ENCODE data around the gene DGAT2L6. TPM values are rescaled to one million over a fixed set of nuclear protein-coding genes. Genes with fewer than 3 reads are reported as not detected.

Gene DGAT2L6
- total RNA-seq, 5 donors from 2014 or later (not counting 1 experiment from before 2014, with no cell fraction given), result not detected

DNA sequence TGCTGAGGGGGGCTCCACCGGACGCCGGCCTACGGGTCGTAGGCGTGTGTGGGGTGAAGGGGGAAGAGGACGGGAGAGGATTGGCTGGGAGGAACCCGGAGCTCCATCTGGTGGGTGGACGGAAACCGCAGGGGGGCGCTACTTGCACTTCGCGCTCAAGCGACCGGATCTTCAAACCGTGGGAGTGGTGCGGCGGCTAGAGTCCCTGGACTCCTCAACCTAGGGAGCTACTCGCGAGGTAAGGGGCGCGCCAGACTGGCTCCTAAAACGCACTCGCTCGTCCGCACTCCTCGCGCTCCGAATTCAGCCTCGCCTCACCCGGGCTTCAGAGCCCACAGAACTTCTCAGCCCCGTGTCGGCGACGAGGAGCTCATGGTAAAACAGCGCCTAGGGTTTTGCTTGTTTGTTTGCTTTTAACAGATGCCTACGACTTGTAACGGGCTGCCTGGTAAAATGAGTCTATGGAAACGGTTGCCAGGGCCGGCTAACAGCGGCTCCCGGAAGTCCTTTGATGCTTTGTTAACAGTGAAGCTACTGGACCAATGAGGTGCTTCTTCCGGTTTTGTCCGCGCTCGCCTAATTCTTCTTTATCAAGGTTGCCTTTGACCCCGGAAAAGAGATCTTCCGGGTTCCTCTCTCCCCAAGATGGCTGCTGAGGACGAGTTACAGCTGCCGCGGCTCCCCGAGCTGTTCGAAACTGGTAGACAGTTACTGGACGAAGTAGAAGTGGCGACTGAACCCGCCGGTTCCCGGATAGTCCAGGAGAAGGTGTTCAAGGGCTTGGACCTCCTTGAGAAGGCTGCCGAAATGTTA, 43.8 kb upstream of the DGAT2L6 start, which contains the start of gene IGBP1:
Gene IGBP1 (plus strand): TSS at position 145 of the 813 bp plus-strand sequence. CDS start 501 bp downstream, at position 646.
- peak within 1 kb of the TSS; percentile 83 for H3K27ac ChIP-seq (ENCODE audit: low read length)
- H3K4me3 Mint-ChIP-seq, result peak within 1 kb of the TSS; percentile 86 to 98 (median 98)
- ATAC-seq (replicated peaks in 1 of 4), result peak; percentile 86 to 89 (median 86)
- no peaks in the 10 kb centered on the region for H3K9me3 ChIP-seq
- peaks cover 26 to 47% (median 28%) of the 10 kb centered on the region in 3 donors for H3K4me1 Mint-ChIP-seq
- peak; percentile 40 to 90 (median 79) for DNase-seq
- ChIA-PET CTCF (interaction anchor here (0.5 to 1.9 kb wide), 16 partner anchors 9 to 1305 kb away, joined by 3 to 15 read pairs (median 4); partner anchors contain the start of genes EFNB1 (in 1 of the 2), KIF4A (in 1 of the 2), PDZD11 (in 1 of the 2) and TAF1 (in 1 of the 2)), POLR2A (interaction anchor here (0.6 to 1.3 kb wide), 9 partner anchors 8 to 1625 kb away, joined by 3 to 8 read pairs (median 3); partner anchors contain the start of genes EFNB1 (in 1 of the 2), KIF4A (in 1 of the 2) and PDZD11 (in 1 of the 2))
- peaks cover 0 to 11% of the 10 kb centered on the region in 2 donors for H3K27me3 Mint-ChIP-seq
- no peaks in the 10 kb centered on the region for H3K9me3 Mint-ChIP-seq
- 0% methylated on average over 38 of the region's 59 CpGs for WGBS (ENCODE audit: insufficient coverage)
- H3K4me1 ChIP-seq (ENCODE audit: control insufficient read depth in 1 of 2, extremely low read depth in 1 of 2, insufficient read depth in 2 of 2, low read length in 2 of 2), result peaks cover 10 to 17% of the 10 kb centered on the region in 2 experiments
- no peaks in the 10 kb centered on the region for H3K27me3 ChIP-seq (replicated peaks in 1 of 2; ENCODE audit: control insufficient read depth in 2 of 2, extremely low read depth in 1 of 2, insufficient read depth in 2 of 2, low read length in 1 of 2)
- H3K36me3 ChIP-seq (ENCODE audit: control insufficient read depth in 2 of 2, extremely low read depth in 1 of 2, insufficient read depth in 1 of 2, low read length in 1 of 2), result peaks cover 0 to 10% of the 10 kb centered on the region in 2 donors
- H3K36me3 Mint-ChIP-seq, result peaks cover 13% of the 10 kb centered on the region
- peak within 1 kb of the TSS; percentile 77 to 90 for H3K4me3 ChIP-seq (ENCODE audit: control insufficient read depth in 1 of 2, extremely low read depth in 1 of 2, low read length in 1 of 2)
- H3K27ac Mint-ChIP-seq, result peak within 1 kb of the TSS; percentile 97

GRCh38 chrX:70134116-70134477, 43.2 kb upstream of the DGAT2L6 start:
- peaks cover 20 to 44% (median 28%) of the 10 kb centered on the region in 3 donors for H3K4me1 Mint-ChIP-seq
- peak in 2 of 35 experiments; percentile 1 for DNase-seq
- no peaks in the 10 kb centered on the region for H3K9me3 ChIP-seq
- ChIA-PET POLR2A (interaction anchor here (0.9 to 1.3 kb wide), 5 partner anchors 8 to 1305 kb away, joined by 3 to 8 read pairs (median 3); partner anchors contain the start of genes EFNB1 (in 1 of the 2), KIF4A (in 1 of the 2) and PDZD11 (in 1 of the 2)), CTCF (interaction anchor here in 1 of 2 donors (0.7 to 1.9 kb wide), 9 partner anchors 100 to 1306 kb away, joined by 3 to 15 read pairs (median 5); partner anchors contain the start of genes EFNB1, KIF4A, PDZD11 and TAF1)
- H3K4me1 ChIP-seq (ENCODE audit: control insufficient read depth in 1 of 2, extremely low read depth in 1 of 2, insufficient read depth in 2 of 2, low read length in 2 of 2), result peaks cover 10 to 17% of the 10 kb centered on the region in 2 experiments
- peak overlapping the region; percentile 83 for H3K27ac ChIP-seq (ENCODE audit: low read length)
- H3K4me3 Mint-ChIP-seq, result peak overlapping the region; percentile 86 to 98 (median 98)
- peak; percentile 7 to 21 (median 12) for ATAC-seq (replicated peaks in 1 of 4)
- WGBS (ENCODE audit: insufficient coverage), result 0% methylated on average over 2 of the region's 12 CpGs
- no peaks in the 10 kb centered on the region for H3K27me3 ChIP-seq (replicated peaks in 1 of 2; ENCODE audit: control insufficient read depth in 2 of 2, extremely low read depth in 1 of 2, insufficient read depth in 2 of 2, low read length in 1 of 2)
- peak overlapping the region; percentile 77 to 90 for H3K4me3 ChIP-seq (ENCODE audit: control insufficient read depth in 1 of 2, extremely low read depth in 1 of 2, low read length in 1 of 2)
- H3K27ac Mint-ChIP-seq, result peak overlapping the region; percentile 97
- peaks cover 0 to 10% of the 10 kb centered on the region in 2 donors for H3K36me3 ChIP-seq (ENCODE audit: control insufficient read depth in 2 of 2, extremely low read depth in 1 of 2, insufficient read depth in 1 of 2, low read length in 1 of 2)
- peaks cover 13% of the 10 kb centered on the region for H3K36me3 Mint-ChIP-seq
- H3K9me3 Mint-ChIP-seq, result no peaks in the 10 kb centered on the region
- H3K27me3 Mint-ChIP-seq, result peaks cover 0 to 11% of the 10 kb centered on the region in 2 donors

DNA sequence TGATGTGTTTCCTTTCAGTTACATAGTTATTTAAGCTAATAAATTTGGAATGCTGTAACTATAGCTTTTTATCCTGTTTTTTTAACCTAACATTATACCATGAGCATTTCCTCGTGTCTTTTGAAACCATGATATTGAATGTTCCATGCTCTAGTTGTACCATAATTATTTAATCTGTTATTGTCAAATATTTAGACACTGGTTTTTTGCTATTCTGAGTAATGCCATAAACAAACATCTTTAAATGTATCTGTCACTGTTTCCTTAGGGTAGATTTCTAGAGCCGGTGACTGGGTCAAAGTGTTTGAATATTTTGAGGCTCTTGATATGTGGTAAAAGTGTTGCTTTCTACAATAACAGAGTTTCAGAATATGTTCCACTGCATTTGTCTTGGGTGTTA, 38.7 kb upstream of the DGAT2L6 start:
- Mint-ChIP-seq H3K27ac (no peak overlapping the region), H3K36me3 (peaks cover 31% of the 10 kb centered on the region), H3K4me1 (peaks cover 19 to 41% (median 31%) of the 10 kb centered on the region in 3 donors), H3K4me3 (no peak overlapping the region), H3K9me3 (no peaks in the 10 kb centered on the region), H3K27me3 (peaks cover 0 to 11% of the 10 kb centered on the region in 2 donors)
- ATAC-seq (replicated peaks in 1 of 4), result no peak
- ChIA-PET CTCF (interaction anchor here (0.7 kb wide), 2 partner anchors 122 to 600 kb away, joined by 3 to 5 read pairs; no protein-coding TSS in a partner anchor), POLR2A (interaction anchor here (0.7 kb wide), 3 partner anchors 9 to 1308 kb away, joined by 5 to 12 read pairs (median 6); no protein-coding TSS in a partner anchor)
- no peaks in the 10 kb centered on the region for H3K9me3 ChIP-seq
- no CpG with 5 or more reads among the region's 2 CpGs for WGBS (ENCODE audit: insufficient coverage)
- H3K27me3 ChIP-seq (replicated peaks in 1 of 2; ENCODE audit: control insufficient read depth in 2 of 2, extremely low read depth in 1 of 2, insufficient read depth in 2 of 2, low read length in 1 of 2), result no peaks in the 10 kb centered on the region
- H3K4me1 ChIP-seq (ENCODE audit: control insufficient read depth in 1 of 2, extremely low read depth in 1 of 2, insufficient read depth in 2 of 2, low read length in 2 of 2), result peaks cover 4 to 17% of the 10 kb centered on the region in 2 experiments
- DNase-seq, result no peak
- H3K4me3 ChIP-seq (ENCODE audit: control insufficient read depth in 1 of 2, extremely low read depth in 1 of 2, low read length in 1 of 2), result no peak overlapping the region
- H3K36me3 ChIP-seq (ENCODE audit: control insufficient read depth in 2 of 2, extremely low read depth in 1 of 2, insufficient read depth in 1 of 2, low read length in 1 of 2), result peaks cover 0 to 15% of the 10 kb centered on the region in 2 donors
- H3K27ac ChIP-seq (ENCODE audit: low read length), result no peak overlapping the region

GRCh38 chrX:70139736-70140135, 37.5 kb upstream of the DGAT2L6 start:
- Histone ChIP-seq H3K4me1 (ENCODE audit: control insufficient read depth in 1 of 2, extremely low read depth in 1 of 2, insufficient read depth in 2 of 2, low read length in 2 of 2) (peaks cover 4 to 11% of the 10 kb centered on the region in 2 experiments), H3K36me3 (ENCODE audit: control insufficient read depth in 2 of 2, extremely low read depth in 1 of 2, insufficient read depth in 1 of 2, low read length in 1 of 2) (peaks cover 0 to 15% of the 10 kb centered on the region in 2 donors), H3K27ac (ENCODE audit: low read length) (no peak overlapping the region), H3K9me3 (no peaks in the 10 kb centered on the region), H3K27me3 (replicated peaks in 1 of 2; ENCODE audit: control insufficient read depth in 2 of 2, extremely low read depth in 1 of 2, insufficient read depth in 2 of 2, low read length in 1 of 2) (no peaks in the 10 kb centered on the region), H3K4me3 (ENCODE audit: control insufficient read depth in 1 of 2, extremely low read depth in 1 of 2, low read length in 1 of 2) (no peak overlapping the region)
- POLR2A ChIA-PET, result interaction anchor here in 1 of 2 donors (0.5 kb wide), 1 partner anchor 15 kb away, joined by 4 read pairs; no protein-coding TSS in a partner anchor
- Mint-ChIP-seq H3K4me3 (no peak overlapping the region), H3K4me1 (peaks cover 9 to 32% (median 20%) of the 10 kb centered on the region in 3 donors), H3K9me3 (no peaks in the 10 kb centered on the region), H3K27me3 (peaks cover 0 to 11% of the 10 kb centered on the region in 2 donors), H3K27ac (no peak overlapping the region), H3K36me3 (peaks cover 31% of the 10 kb centered on the region)
- no CpG with 5 or more reads among the region's 3 CpGs for WGBS (ENCODE audit: insufficient coverage)
- CTCF ChIA-PET, result no interaction called here
- DNase-seq (no peak), ATAC-seq (replicated peaks in 1 of 4) (no peak)

- Mint-ChIP-seq H3K27ac (no peak overlapping the region), H3K9me3 (no peaks in the 10 kb centered on the region), H3K36me3 (peaks cover 25% of the 10 kb centered on the region), H3K4me1 (peaks cover 0 to 22% (median 11%) of the 10 kb centered on the region in 3 donors), H3K4me3 (no peak overlapping the region), H3K27me3 (peaks cover 0 to 5% of the 10 kb centered on the region in 2 donors)
- H3K4me3 ChIP-seq (ENCODE audit: control insufficient read depth in 1 of 2, extremely low read depth in 1 of 2, low read length in 1 of 2), result no peak overlapping the region
- DNase-seq (no peak), ATAC-seq (replicated peaks in 1 of 4) (no peak)
- ChIA-PET POLR2A (interaction anchor here (0.7 to 1.5 kb wide), 2 partner anchors 8 to 953 kb away, joined by 8 to 14 read pairs; partner anchors contain the start of gene IGBP1 (in 1 of the 2)), CTCF (interaction anchor here in 1 of 2 donors (0.7 kb wide), 1 partner anchor 49 kb away, joined by 3 read pairs; no protein-coding TSS in a partner anchor)
- no CpG with 5 or more reads among the region's 2 CpGs for WGBS (ENCODE audit: insufficient coverage)
- H3K9me3 ChIP-seq, result no peaks in the 10 kb centered on the region
- H3K36me3 ChIP-seq (ENCODE audit: control insufficient read depth in 2 of 2, extremely low read depth in 1 of 2, insufficient read depth in 1 of 2, low read length in 1 of 2), result peaks cover 0 to 13% of the 10 kb centered on the region in 2 donors
- peaks cover 0 to 4% of the 10 kb centered on the region in 2 experiments for H3K4me1 ChIP-seq (ENCODE audit: control insufficient read depth in 1 of 2, extremely low read depth in 1 of 2, insufficient read depth in 2 of 2, low read length in 2 of 2)
- no peak overlapping the region for H3K27ac ChIP-seq (ENCODE audit: low read length)
- H3K27me3 ChIP-seq (replicated peaks in 1 of 2; ENCODE audit: control insufficient read depth in 2 of 2, extremely low read depth in 1 of 2, insufficient read depth in 2 of 2, low read length in 1 of 2), result no peaks in the 10 kb centered on the region
These were observed 35.9 kb upstream of the DGAT2L6 start for GRCh38 chrX:70141373-70141772.

All from T-cell (primary cell).